Measurements from ENCODE around the gene EPHA4.

Gene EPHA4

DNA sequence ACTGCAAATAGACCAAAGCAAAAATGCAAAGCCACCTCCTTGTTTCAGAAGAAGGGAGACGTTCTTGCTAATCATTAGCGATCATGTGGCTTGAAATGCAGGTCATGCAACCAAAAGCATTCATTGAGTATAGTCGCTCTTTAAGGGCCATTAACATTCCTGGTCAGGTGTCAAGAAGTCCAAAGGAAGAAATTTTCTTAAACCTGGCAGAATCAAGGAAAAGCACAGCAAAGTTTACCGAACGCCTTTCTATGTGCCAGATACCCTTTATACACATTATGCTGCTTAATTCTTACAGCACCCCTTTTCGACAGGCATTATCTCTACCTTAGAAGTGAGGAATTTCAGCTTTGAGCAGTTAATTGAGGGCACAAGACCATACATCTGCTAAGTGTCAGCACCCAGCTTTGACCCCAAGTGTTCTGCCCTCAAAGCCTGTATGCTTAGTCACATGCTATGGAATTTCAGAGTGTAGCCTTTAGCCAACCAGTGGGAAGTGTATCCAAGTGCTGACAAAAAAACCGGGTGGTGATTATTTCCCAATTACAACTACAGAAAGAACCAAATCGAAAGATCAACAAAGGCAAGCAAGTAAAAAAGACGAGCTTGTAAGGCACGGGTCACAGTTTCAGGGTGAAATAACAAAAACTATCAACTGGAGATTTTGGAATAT is 70.8 kb downstream of the EPHA4 start:
- peak; percentile 84 for DNase-seq
- Histone ChIP-seq H3K36me3 (ENCODE audit: control insufficient read depth in 1 of 2, insufficient read depth in 2 of 2, low read depth in 1 of 2, low read length in 2 of 2) (peaks cover 9 to 14% of the 10 kb centered on the region in 2 experiments), H3K27me3 (ENCODE audit: control insufficient read depth in 1 of 2, insufficient read depth in 1 of 2, low read length in 2 of 2) (no peaks in the 10 kb centered on the region), H3K4me3 (ENCODE audit: insufficient read depth in 1 of 2, low read depth in 1 of 2, low read length in 2 of 2) (peak overlapping the region in 1 of 2 experiments; percentile 70), H3K18ac (ENCODE audit: low read depth in 1 of 2, low read length in 2 of 2) (no peak overlapping the region), H3K9ac (ENCODE audit: low read length) (peak overlapping the region; percentile 83), H2BK15ac (ENCODE audit: low read depth, poor library complexity, severe bottlenecking) (no peak overlapping the region), H3K79me1 (replicated peaks; ENCODE audit: low read length, poor library complexity, severe bottlenecking) (peaks cover 13% of the 10 kb centered on the region), H2AK5ac (ENCODE audit: low read length, severe bottlenecking) (no peak overlapping the region), H4K8ac (ENCODE audit: low read length) (no peak overlapping the region), H2BK12ac (ENCODE audit: low read length in 2 of 2) (no peak overlapping the region), H2BK5ac (ENCODE audit: low read depth, low read length, poor library complexity, severe bottlenecking) (no peak overlapping the region), H3K4me2 (ENCODE audit: low read length, poor library complexity, severe bottlenecking) (no peak overlapping the region), H3K27ac (ENCODE audit: low read length, poor library complexity, severe bottlenecking) (peak overlapping the region; percentile 59), H3K23ac (ENCODE audit: low read length in 2 of 2) (no peak overlapping the region), H4K91ac (ENCODE audit: low read length) (no peak overlapping the region), H2BK120ac (ENCODE audit: low read depth, low read length) (no peak overlapping the region), H3K4me1 (ENCODE audit: control insufficient read depth, insufficient read depth, low read depth, low read length) (peaks cover 8% of the 10 kb centered on the region), H3K4ac (ENCODE audit: low read depth in 1 of 2, low read length in 2 of 2) (no peak overlapping the region), H3K14ac (ENCODE audit: low read length in 2 of 2) (no peak overlapping the region), H2AFZ (ENCODE audit: low read depth, low read length) (no peak overlapping the region), H3K9me3 (ENCODE audit: control insufficient read depth, low read length) (no peaks in the 10 kb centered on the region)
- 31% methylated on average over 10 of the region's 10 CpGs for whole genome bisulfite sequencing

GRCh38 chr2:221500501-221501209 is 71.4 kb downstream of the EPHA4 start:
- peak overlapping the region; percentile 83 for H3K9ac ChIP-seq (ENCODE audit: low read length)
- no peaks in the 10 kb centered on the region for H3K27me3 ChIP-seq (ENCODE audit: control insufficient read depth in 1 of 2, insufficient read depth in 1 of 2, low read length in 2 of 2)
- no peak overlapping the region for H2AFZ ChIP-seq (ENCODE audit: low read depth, low read length)
- peak overlapping the region in 1 of 2 experiments; percentile 39 for H3K4ac ChIP-seq (ENCODE audit: low read depth in 1 of 2, low read length in 2 of 2)
- H4K91ac ChIP-seq (ENCODE audit: low read length): no peak overlapping the region
- H3K79me1 ChIP-seq (replicated peaks; ENCODE audit: low read length, poor library complexity, severe bottlenecking): peaks cover 13% of the 10 kb centered on the region
- peak overlapping the region; percentile 59 for H3K27ac ChIP-seq (ENCODE audit: low read length, poor library complexity, severe bottlenecking)
- no peak overlapping the region for H3K18ac ChIP-seq (ENCODE audit: low read depth in 1 of 2, low read length in 2 of 2)
- H2AK5ac ChIP-seq (ENCODE audit: low read length, severe bottlenecking): no peak overlapping the region
- no peak overlapping the region for H3K4me2 ChIP-seq (ENCODE audit: low read length, poor library complexity, severe bottlenecking)
- H3K9me3 ChIP-seq (ENCODE audit: control insufficient read depth, low read length): no peaks in the 10 kb centered on the region
- no peak overlapping the region for H2BK120ac ChIP-seq (ENCODE audit: low read depth, low read length)
- H3K36me3 ChIP-seq (ENCODE audit: control insufficient read depth in 1 of 2, insufficient read depth in 2 of 2, low read depth in 1 of 2, low read length in 2 of 2): peaks cover 9 to 17% of the 10 kb centered on the region in 2 experiments
- no peak overlapping the region for H2BK5ac ChIP-seq (ENCODE audit: low read depth, low read length, poor library complexity, severe bottlenecking)
- H2BK12ac ChIP-seq (ENCODE audit: low read length in 2 of 2): peak overlapping the region in 1 of 2 experiments; percentile 87
- no peak overlapping the region for H3K14ac ChIP-seq (ENCODE audit: low read length in 2 of 2)
- no peak overlapping the region for H2BK15ac ChIP-seq (ENCODE audit: low read depth, poor library complexity, severe bottlenecking)
- no peak for DNase-seq
- peak overlapping the region in 1 of 2 experiments; percentile 21 for H3K23ac ChIP-seq (ENCODE audit: low read length in 2 of 2)
- peaks cover 8% of the 10 kb centered on the region for H3K4me1 ChIP-seq (ENCODE audit: control insufficient read depth, insufficient read depth, low read depth, low read length)
- peak overlapping the region in 1 of 2 experiments; percentile 70 for H3K4me3 ChIP-seq (ENCODE audit: insufficient read depth in 1 of 2, low read depth in 1 of 2, low read length in 2 of 2)
- no peak overlapping the region for H4K8ac ChIP-seq (ENCODE audit: low read length)
- 95% methylated on average over 6 of the region's 6 CpGs for WGBS

DNA sequence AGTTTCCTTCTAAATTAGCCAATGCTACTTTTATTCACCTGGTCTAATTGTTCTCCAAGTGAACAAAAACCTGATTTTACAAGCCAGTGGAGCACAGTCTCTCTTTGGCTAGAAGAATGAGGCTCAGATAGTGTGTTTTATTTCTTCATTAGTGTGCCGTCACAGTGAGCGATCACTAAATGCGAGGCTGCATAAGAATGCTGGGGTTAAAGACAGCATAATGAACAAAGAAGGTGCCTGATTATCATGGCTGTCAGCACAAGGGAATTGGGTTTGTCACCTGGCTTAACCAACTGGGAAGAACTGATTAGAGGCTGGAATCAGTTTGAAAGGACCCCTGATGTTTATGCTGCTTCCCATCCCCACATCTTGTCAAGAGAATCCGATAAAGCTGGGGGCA is 76.4 kb downstream of the EPHA4 start:
- Histone ChIP-seq H2BK15ac (ENCODE audit: low read depth, poor library complexity, severe bottlenecking) (no peak overlapping the region), H3K18ac (ENCODE audit: low read depth in 1 of 2, low read length in 2 of 2) (no peak overlapping the region), H3K36me3 (ENCODE audit: control insufficient read depth in 1 of 2, insufficient read depth in 2 of 2, low read depth in 1 of 2, low read length in 2 of 2) (peaks cover 13 to 19% of the 10 kb centered on the region in 2 experiments), H3K27me3 (ENCODE audit: control insufficient read depth in 1 of 2, insufficient read depth in 1 of 2, low read length in 2 of 2) (no peaks in the 10 kb centered on the region), H3K9ac (ENCODE audit: low read length) (no peak overlapping the region), H3K4me1 (ENCODE audit: control insufficient read depth, insufficient read depth, low read depth, low read length) (peaks cover 3% of the 10 kb centered on the region), H3K23ac (ENCODE audit: low read length in 2 of 2) (no peak overlapping the region), H2BK120ac (ENCODE audit: low read depth, low read length) (no peak overlapping the region), H3K4me2 (ENCODE audit: low read length, poor library complexity, severe bottlenecking) (no peak overlapping the region), H2BK5ac (ENCODE audit: low read depth, low read length, poor library complexity, severe bottlenecking) (no peak overlapping the region), H2BK12ac (ENCODE audit: low read length in 2 of 2) (no peak overlapping the region), H2AFZ (ENCODE audit: low read depth, low read length) (no peak overlapping the region), H4K91ac (ENCODE audit: low read length) (no peak overlapping the region), H3K4ac (ENCODE audit: low read depth in 1 of 2, low read length in 2 of 2) (no peak overlapping the region), H3K4me3 (ENCODE audit: insufficient read depth in 1 of 2, low read depth in 1 of 2, low read length in 2 of 2) (no peak overlapping the region), H3K9me3 (ENCODE audit: control insufficient read depth, low read length) (no peaks in the 10 kb centered on the region), H3K14ac (ENCODE audit: low read length in 2 of 2) (no peak overlapping the region), H3K27ac (ENCODE audit: low read length, poor library complexity, severe bottlenecking) (no peak overlapping the region), H3K79me1 (replicated peaks; ENCODE audit: low read length, poor library complexity, severe bottlenecking) (peaks cover 22% of the 10 kb centered on the region), H2AK5ac (ENCODE audit: low read length, severe bottlenecking) (no peak overlapping the region), H4K8ac (ENCODE audit: low read length) (no peak overlapping the region)
- no peak for DNase-seq
- 75% methylated on average over 4 of the region's 4 CpGs for WGBS

GRCh38 chr2:221494556-221494955 is 77.5 kb downstream of the EPHA4 start:
- H2BK5ac ChIP-seq (ENCODE audit: low read depth, low read length, poor library complexity, severe bottlenecking): no peak overlapping the region
- no peak overlapping the region for H3K18ac ChIP-seq (ENCODE audit: low read depth in 1 of 2, low read length in 2 of 2)
- H2AFZ ChIP-seq (ENCODE audit: low read depth, low read length): no peak overlapping the region
- H3K14ac ChIP-seq (ENCODE audit: low read length in 2 of 2): peak overlapping the region in 1 of 2 experiments; percentile 71
- no peak overlapping the region for H3K9ac ChIP-seq (ENCODE audit: low read length)
- peaks cover 28% of the 10 kb centered on the region for H3K79me1 ChIP-seq (replicated peaks; ENCODE audit: low read length, poor library complexity, severe bottlenecking)
- no peak overlapping the region for H2BK12ac ChIP-seq (ENCODE audit: low read length in 2 of 2)
- no CpG with 5 or more reads among the region's 3 CpGs for WGBS
- no peak for DNase-seq
- H3K27me3 ChIP-seq (ENCODE audit: control insufficient read depth in 1 of 2, insufficient read depth in 1 of 2, low read length in 2 of 2): no peaks in the 10 kb centered on the region
- no peak overlapping the region for H3K4me2 ChIP-seq (ENCODE audit: low read length, poor library complexity, severe bottlenecking)
- H4K91ac ChIP-seq (ENCODE audit: low read length): no peak overlapping the region
- no peaks in the 10 kb centered on the region for H3K4me1 ChIP-seq (ENCODE audit: control insufficient read depth, insufficient read depth, low read depth, low read length)
- no peak overlapping the region for H3K23ac ChIP-seq (ENCODE audit: low read length in 2 of 2)
- no peaks in the 10 kb centered on the region for H3K9me3 ChIP-seq (ENCODE audit: control insufficient read depth, low read length)
- H4K8ac ChIP-seq (ENCODE audit: low read length): no peak overlapping the region
- H2AK5ac ChIP-seq (ENCODE audit: low read length, severe bottlenecking): no peak overlapping the region
- H3K4me3 ChIP-seq (ENCODE audit: insufficient read depth in 1 of 2, low read depth in 1 of 2, low read length in 2 of 2): no peak overlapping the region
- H3K27ac ChIP-seq (ENCODE audit: low read length, poor library complexity, severe bottlenecking): no peak overlapping the region
- no peak overlapping the region for H3K4ac ChIP-seq (ENCODE audit: low read depth in 1 of 2, low read length in 2 of 2)
- peaks cover 10 to 12% of the 10 kb centered on the region in 2 experiments for H3K36me3 ChIP-seq (ENCODE audit: control insufficient read depth in 1 of 2, insufficient read depth in 2 of 2, low read depth in 1 of 2, low read length in 2 of 2)
- no peak overlapping the region for H2BK15ac ChIP-seq (ENCODE audit: low read depth, poor library complexity, severe bottlenecking)
- no peak overlapping the region for H2BK120ac ChIP-seq (ENCODE audit: low read depth, low read length)
